Activated CD8-positive, alpha-beta memory T cell treated with anti-CD3 and anti-CD28 coated beads for 4 hours (primary cell): ENCODE results near the gene STARD10.

Source experiments
- DNase-seq, 2 donors: peaks; one replicate each; pipeline ENCODE4 v3.0.0-alpha.2; 2020; ENCODE audit warnings: low read depth in 2 of 2

Gene STARD10

GRCh38 chr11:72780296-72781062 is 13.4 kb downstream of the STARD10 start:
- DNase-seq = no peak

DNA sequence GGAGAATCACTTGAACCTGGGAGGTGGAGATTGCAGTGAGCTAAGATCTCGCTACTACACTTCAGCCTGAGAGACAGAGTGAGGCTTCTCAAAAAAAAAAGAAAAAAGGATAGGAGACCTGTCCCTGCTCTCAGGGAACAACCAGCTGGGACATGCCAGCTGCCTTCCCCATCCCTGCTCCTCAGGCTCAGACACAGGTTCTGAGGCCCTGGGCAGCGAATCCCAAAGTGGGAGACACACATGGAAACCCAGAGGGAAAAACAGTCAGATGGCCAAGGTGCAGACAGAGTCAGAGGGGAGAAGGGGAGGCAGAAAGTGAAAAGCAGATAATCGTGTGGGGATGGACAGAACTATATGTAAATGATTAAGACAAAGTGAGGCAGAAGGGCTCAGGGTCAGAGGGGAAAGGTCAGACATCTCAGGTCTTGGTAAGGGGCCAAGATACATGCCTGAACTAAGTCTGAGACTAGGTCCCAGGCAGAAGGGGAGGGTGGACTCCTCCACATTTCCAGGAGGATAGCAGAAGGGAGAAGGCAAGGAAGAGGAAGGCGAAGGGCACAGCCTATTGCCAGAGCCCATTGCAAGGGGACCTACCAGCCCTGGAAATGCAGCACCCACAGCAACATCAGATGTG is 14.2 kb downstream of the STARD10 start:
- DNase-seq = no peak

GRCh38 chr11:72778535-72779494 is 15.0 kb downstream of the STARD10 start:
- DNase-seq = no peak

- no peak for DNase-seq
These were observed 16.0 kb downstream of the STARD10 start for GRCh38 chr11:72777755-72778278.

DNA sequence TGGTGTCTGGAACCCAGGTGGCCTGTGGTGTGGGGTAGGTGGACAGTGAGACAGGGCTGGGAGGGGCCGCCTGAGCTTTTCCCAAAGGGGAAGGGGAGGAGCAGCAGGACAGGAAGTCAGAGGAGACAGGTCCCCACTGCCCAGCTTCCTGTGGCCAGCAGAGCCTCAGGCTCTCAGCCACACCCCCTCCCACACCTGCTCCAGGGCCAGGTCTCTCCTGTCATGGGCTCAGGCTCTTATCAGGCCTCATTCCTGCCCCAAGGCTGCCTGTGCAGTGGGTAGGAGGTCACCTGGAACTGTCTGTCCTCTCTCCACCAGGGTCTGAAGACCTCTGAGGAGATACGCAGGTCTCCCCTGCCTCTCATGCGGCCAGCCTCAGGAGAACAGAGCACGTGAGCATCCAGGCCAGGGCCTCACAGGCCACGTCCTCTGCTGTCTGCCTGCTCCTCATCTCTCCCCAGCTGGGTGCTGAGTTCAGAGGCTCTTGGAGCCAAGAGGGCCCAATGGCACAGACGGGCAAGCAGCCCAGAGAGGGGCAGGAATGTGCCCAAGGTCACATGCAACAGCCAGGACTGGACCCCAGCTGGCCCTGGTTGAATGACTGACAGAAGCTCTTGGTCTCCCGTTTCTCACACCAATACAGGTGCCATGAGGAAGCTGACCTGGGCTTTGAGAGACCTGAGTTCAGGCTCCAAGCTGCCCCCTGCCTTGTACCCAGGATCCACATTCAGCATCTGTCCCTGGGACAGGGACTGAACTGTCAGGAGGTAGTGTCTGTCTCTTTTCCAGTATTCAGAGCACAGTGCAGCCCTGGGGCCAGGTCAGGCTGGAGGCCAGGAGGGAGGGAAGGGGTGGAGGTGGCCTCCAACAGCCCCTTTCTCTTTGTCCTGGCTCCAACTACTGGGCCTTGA is 16.7 kb downstream of the STARD10 start:
- no peak for DNase-seq

- no peak for DNase-seq
These were observed 17.6 kb downstream of the STARD10 start for GRCh38 chr11:72776117-72776843.

GRCh38 chr11:72775288-72776110 is 18.3 kb downstream of the STARD10 start:
- no peak for DNase-seq

GRCh38 chr11:72774499-72774898 is 19.3 kb downstream of the STARD10 start:
- DNase-seq = no peak

- no peak for DNase-seq
These were observed 20.2 kb downstream of the STARD10 start for GRCh38 chr11:72773696-72774095.

GRCh38 chr11:72773291-72773690 is 20.6 kb downstream of the STARD10 start:
- DNase-seq = no peak

DNA sequence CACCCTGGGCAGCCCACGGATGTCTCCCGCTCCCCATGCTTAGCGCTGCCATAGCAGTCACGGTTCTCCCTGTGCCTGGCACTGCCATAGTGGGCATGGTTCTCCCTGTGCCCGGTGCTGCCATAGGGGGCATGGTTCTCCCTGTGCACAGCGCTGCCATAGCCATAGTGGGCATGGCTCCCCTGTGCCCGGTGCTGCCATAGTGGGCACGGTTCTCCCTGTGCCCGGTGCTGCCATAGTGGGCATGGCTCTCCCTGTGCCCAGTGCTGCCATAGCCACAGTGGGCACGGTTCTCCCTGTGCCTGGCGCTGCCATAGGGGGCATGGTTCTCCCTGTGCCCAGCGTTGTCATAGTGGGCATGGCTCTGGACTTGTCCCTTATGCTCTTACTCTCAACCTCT is 21.8 kb downstream of the STARD10 start:
- no peak for DNase-seq

DNA sequence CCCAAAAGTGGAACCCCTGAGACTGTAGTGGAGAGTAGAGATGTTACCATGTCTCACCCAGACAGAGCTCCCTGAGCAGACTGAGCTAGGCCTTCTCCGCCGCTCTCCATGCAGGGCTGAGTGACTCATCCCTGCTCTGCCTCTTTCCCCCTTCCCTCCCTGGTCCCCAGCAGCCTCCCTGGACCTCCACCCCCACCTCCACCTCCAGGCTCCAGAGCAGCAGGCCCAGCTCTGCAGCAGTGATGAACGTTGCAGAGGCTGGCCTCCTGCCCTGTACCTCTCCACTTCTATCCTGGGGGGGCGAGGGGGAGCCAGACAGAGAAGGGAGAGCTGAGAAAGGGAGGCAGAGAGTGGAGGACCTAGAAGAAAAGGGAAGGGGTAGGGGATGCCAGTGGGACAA is 22.3 kb downstream of the STARD10 start:
- DNase-seq = no peak

DNA sequence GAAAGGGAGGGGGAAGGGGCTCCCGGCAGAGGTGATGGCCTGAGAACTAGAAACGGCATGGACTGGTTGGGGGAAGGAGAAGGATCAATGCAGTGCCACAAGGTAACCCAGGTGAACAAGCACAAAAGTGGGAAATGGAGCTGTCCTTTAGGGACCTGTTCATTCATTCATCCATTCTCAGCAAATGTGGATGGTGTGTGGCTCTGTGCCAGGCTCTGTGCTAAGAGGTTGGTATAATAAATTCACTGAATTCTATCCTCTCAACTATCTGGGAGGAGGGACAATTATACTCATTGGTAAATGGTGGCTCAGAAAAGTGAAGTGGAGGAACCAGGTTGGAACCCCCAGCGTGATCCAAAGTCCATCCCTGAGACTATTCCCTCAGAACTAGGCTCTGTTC is 23.0 kb downstream of the STARD10 start:
- no peak for DNase-seq

GRCh38 chr11:72769680-72770079 is 24.2 kb downstream of the STARD10 start:
- DNase-seq = no peak

GRCh38 chr11:72768581-72768980 is 25.3 kb downstream of the STARD10 start:
- DNase-seq = no peak

DNA sequence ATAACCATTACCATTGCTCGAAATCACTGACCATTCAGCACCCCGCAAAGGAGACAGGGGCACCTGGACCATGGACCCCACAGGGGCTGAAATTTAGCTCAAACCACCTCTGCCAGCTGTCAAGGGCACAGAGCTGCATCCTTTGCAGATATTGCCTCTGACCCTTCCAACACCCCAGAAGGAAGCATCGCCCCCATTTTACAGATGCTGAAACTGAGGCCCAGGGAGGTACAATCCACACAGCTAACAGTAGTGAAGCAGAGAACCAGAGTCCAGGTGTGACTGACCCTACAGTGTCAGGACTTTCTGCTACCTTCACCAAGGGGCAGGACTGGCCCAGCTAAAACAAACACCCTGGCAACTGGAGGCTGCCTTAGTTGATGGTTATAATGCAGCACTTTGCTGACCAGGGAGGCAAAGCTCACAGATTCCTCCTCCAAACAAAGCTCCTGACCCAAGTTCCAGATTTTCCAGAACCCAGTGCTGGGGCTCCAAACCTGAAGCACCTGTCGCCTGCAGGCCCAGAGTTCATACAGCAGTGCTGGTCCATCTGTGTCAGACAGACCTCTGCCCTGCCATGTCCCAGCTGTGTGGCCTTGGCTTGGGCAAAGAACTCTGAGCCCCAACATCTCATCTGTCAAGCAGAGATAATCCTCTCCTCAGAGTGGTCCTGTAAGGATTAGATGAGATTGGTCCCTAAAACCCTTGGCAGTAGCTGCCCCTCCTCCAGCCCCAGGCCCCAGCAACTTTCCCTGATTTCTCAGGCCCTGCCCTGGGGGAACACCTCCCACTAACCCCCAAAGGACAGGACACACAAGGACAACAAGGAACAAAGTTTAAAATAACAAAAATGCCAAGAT is 26.4 kb downstream of the STARD10 start:
- no peak for DNase-seq

GRCh38 chr11:72766152-72766902 is 27.5 kb downstream of the STARD10 start:
- no peak for DNase-seq

DNA sequence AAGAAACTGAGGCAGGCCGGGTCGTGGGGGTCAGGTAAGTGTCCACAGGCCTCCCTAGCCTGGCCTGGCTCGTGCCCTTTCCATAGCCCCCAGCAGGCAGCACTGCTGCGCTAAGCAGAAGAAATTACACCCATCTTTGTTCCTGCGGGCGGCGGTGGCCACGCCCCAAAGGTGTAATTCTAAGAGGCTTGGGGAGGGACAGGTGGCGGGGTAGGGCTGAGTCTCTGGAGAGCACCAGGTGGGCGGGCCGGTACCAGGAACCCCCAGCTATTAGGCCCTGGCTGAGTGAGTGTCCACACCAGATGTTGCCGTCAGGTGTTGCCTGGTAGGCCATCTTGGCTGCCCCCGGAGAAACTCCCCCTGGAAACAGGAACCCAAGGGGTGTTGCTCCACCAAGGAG is 29.3 kb downstream of the STARD10 start:
- no peak for DNase-seq
